SK-N-SH treated with all-trans-retinoic acid at 6 μM for 48 hours (cell line): ENCODE data around the gene PEDS1.

Experiments used
- ATAC-seq: fragments of 200-7000 bp; cut with Tn5 transposase; 3 replicates; pipeline ENCODE4 v1.9.1; 2020; ENCODE audit warnings: mild to moderate bottlenecking, moderate library complexity
- ARNTL ChIP-seq: fragments of 450-650 bp; formaldehyde crosslinking; IDR thresholded peaks from 2 replicates; pipeline ENCODE4 v1.5.0; 2020; ENCODE audit warnings: low read depth, mild to moderate bottlenecking, moderate library complexity, borderline replicate concordance
- BACH2 ChIP-seq: fragments of 250-450 bp; sonication (Bioruptor Pico); IDR thresholded peaks from 2 replicates; pipeline ENCODE4 v1.9.0; 2021; ENCODE audit warnings: mild to moderate bottlenecking, borderline replicate concordance
- CSDC2 ChIP-seq: fragments of 250-450 bp; sonication (Bioruptor Pico); IDR thresholded peaks from 2 replicates; pipeline ENCODE4 v1.5.0; 2020; ENCODE audit warnings: mild to moderate bottlenecking, moderate library complexity
- ESRRG ChIP-seq: fragments of 250-450 bp; sonication (Bioruptor Pico); IDR thresholded peaks from 2 replicates; pipeline ENCODE4 v1.6.1; 2021; ENCODE audit warnings: mild to moderate bottlenecking
- GLIS3 ChIP-seq: fragments of 250-450 bp; sonication (Bioruptor Pico); IDR thresholded peaks from 2 replicates; pipeline ENCODE4 v1.5.0; 2020; ENCODE audit warnings: mild to moderate bottlenecking, moderate library complexity
- ISL1 ChIP-seq: fragments of 250-450 bp; sonication (Bioruptor Pico); IDR thresholded peaks from 2 replicates; pipeline ENCODE4 v2.1.2; 2022; ENCODE audit warnings: mild to moderate bottlenecking, moderate library complexity
- OSR1 ChIP-seq: fragments of 250-450 bp; sonication (Bioruptor Pico); IDR thresholded peaks from 2 replicates; pipeline ENCODE4 v1.8.0; 2022; ENCODE audit warnings: moderate library complexity, mild to moderate bottlenecking, inconsistent platforms
- PPARA ChIP-seq: fragments of 250-450 bp; sonication (Bioruptor Pico); IDR thresholded peaks from 2 replicates; pipeline ENCODE4 v1.5.0; 2020; ENCODE audit warnings: mild to moderate bottlenecking, borderline replicate concordance
- RARB ChIP-seq: fragments of 250-450 bp; sonication (Bioruptor Pico); IDR thresholded peaks from 2 replicates; pipeline ENCODE4 v1.8.0; 2021; ENCODE audit warnings: mild to moderate bottlenecking, moderate library complexity
- SNAI2 ChIP-seq: fragments of 250-450 bp; sonication (Bioruptor Pico); IDR thresholded peaks from 2 replicates; pipeline ENCODE4 v1.5.0; 2020; ENCODE audit warnings: mild to moderate bottlenecking, moderate library complexity
- TCF4 ChIP-seq: fragments of 250-450 bp; sonication (Bioruptor Pico); IDR thresholded peaks from 2 replicates; pipeline ENCODE4 v1.8.0; 2021; ENCODE audit warnings: mild to moderate bottlenecking, moderate library complexity, borderline replicate concordance
- ZC3H10 ChIP-seq: fragments of 250-450 bp; sonication (Bioruptor Pico); IDR thresholded peaks from 2 replicates; pipeline ENCODE4 v1.5.1; 2021; ENCODE audit warnings: mild to moderate bottlenecking, moderate library complexity
- ZFP30 ChIP-seq: fragments of 450-650 bp; formaldehyde crosslinking; IDR thresholded peaks from 2 replicates; pipeline ENCODE4 v1.5.0; 2022; ENCODE audit warnings: mild to moderate bottlenecking, moderate library complexity
- ZNF565 ChIP-seq: fragments of 450-650 bp; formaldehyde crosslinking; conservative IDR thresholded peaks from 2 replicates; pipeline ENCODE4 v1.5.0; 2020; ENCODE audit warnings: low read depth, mild to moderate bottlenecking, moderate library complexity
- ZNF70 ChIP-seq: fragments of 450-650 bp; formaldehyde crosslinking; IDR thresholded peaks from 2 replicates; pipeline ENCODE4 v1.5.0; 2020; ENCODE audit warnings: mild to moderate bottlenecking, moderate library complexity
- ZNF8 ChIP-seq: fragments of 450-650 bp; formaldehyde crosslinking; IDR thresholded peaks from 2 replicates; pipeline ENCODE4 v1.5.0; 2020; ENCODE audit warnings: mild to moderate bottlenecking, moderate library complexity
- TF ChIP-seq, protein P1 (sequence below): fragments of 250-450 bp; sonication (Bioruptor Pico); IDR thresholded peaks from 2 replicates; pipeline ENCODE4 v1.5.0; 2020; ENCODE audit warnings: mild to moderate bottlenecking, moderate library complexity
- TF ChIP-seq, protein P2 (sequence below): fragments of 250-450 bp; sonication (Bioruptor Pico); IDR thresholded peaks from 2 replicates; pipeline ENCODE4 v1.8.0; 2021; ENCODE audit warnings: low read depth, mild to moderate bottlenecking, moderate library complexity, borderline replicate concordance
- TF ChIP-seq, protein P3 (sequence below): fragments of 250-450 bp; sonication (Bioruptor Pico); IDR thresholded peaks from 2 replicates; pipeline ENCODE4 v1.5.1; 2020; ENCODE audit warnings: low read depth, mild to moderate bottlenecking, moderate library complexity
- TF ChIP-seq, protein P4 (sequence below): fragments of 250-450 bp; sonication (Bioruptor Pico); IDR thresholded peaks from 2 replicates; pipeline ENCODE4 v1.5.1; 2021; ENCODE audit warnings: mild to moderate bottlenecking, moderate library complexity

PEDS1 gene

DNA sequence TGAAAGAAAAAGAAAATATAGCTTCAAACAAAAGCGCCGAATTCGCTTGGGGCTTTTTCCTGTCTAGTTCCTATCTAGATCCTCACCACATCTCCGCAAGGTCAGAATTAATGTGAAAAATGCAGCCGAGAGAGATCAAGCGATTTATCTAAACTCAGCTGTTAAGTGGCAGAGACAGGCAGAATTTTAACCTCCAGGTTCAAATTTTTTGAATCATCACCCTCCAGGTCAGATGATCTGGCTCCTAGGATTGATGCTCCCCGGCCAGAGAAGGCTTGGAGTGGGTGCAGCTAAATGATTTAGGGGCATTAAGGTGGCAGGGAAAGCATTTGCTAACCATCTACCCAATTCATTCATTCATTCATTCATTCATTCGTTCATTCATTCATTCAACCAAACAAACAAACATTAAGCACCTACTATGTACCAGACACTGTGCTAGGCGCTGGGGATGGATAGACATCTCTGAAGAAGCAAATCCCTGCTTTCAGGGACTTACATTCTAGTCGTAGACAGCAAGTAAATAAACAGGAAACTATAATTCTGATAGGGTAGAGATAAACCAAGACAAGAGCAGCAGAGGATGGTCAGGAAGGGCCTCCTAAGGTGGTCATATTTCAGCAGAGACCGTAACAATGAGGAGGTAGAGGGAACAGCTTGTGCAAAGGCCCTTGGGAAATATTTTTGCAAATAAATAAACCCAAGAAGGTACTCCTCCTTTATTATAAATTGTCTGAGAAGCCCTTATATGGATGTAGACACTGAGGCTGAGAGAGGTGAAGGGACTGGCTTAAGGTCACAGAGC, 39.9 kb downstream of the PEDS1 start (continued):
- TF ChIP-seq, protein P1, sequence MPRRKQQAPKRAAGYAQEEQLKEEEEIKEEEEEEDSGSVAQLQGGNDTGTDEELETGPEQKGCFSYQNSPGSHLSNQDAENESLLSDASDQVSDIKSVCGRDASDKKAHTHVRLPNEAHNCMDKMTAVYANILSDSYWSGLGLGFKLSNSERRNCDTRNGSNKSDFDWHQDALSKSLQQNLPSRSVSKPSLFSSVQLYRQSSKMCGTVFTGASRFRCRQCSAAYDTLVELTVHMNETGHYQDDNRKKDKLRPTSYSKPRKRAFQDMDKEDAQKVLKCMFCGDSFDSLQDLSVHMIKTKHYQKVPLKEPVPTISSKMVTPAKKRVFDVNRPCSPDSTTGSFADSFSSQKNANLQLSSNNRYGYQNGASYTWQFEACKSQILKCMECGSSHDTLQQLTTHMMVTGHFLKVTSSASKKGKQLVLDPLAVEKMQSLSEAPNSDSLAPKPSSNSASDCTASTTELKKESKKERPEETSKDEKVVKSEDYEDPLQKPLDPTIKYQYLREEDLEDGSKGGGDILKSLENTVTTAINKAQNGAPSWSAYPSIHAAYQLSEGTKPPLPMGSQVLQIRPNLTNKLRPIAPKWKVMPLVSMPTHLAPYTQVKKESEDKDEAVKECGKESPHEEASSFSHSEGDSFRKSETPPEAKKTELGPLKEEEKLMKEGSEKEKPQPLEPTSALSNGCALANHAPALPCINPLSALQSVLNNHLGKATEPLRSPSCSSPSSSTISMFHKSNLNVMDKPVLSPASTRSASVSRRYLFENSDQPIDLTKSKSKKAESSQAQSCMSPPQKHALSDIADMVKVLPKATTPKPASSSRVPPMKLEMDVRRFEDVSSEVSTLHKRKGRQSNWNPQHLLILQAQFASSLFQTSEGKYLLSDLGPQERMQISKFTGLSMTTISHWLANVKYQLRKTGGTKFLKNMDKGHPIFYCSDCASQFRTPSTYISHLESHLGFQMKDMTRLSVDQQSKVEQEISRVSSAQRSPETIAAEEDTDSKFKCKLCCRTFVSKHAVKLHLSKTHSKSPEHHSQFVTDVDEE (CRISPR knock-in tag) = no peak
- TF ChIP-seq, all 23 proteins: peak for 0

DNA sequence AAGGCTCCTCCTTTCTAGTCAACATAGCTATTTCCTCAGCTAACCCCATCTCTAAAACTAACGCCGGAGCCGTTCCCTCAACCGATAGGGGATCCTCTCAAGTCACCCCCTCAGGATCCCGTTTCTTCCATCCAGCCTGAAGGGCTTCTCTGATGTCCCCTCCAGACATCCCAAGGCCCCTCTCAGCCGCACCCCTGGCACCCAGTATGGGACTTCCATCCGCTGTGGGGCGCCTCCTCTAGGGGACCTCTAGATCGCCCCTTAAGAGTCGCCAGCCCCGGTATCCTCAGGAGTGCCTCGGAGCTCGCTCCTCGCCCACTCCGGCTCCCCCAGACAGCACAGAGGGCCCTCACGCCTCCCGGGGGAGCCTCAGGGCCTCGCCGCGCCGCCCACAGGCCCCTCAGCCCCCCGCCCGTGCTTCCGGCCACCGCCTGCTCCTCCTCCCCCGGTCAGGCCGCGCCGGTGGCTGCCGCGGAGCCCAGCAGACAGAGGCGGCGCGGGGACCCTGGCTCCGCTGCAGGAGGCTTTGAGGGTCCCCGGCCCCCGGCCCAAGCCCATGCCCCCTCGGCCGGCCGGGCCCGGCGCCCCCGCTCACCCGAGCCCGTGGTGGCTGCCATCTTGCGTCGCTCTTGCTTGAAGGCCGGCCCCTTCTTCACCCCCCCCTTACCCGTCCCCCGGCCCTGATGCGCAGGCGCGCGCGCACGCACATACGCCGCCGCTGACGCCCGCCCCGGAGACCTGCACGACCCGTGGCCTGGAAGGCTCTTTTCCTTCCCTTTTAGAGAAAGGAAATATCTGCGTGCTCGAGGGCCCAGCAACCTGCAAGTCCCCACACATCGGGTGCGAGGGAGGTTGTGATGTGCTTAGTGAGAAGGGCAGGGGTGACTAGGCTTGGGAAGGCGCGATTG, 40.8 kb downstream of the PEDS1 start, which contains the start of gene UBE2V1:
Gene UBE2V1 (minus strand): TSS at position 639 of the 908 bp plus-strand sequence. CDS start 22 bp downstream, at position 617.
- TF ChIP-seq ZNF70 (CRISPR knock-in tag) = no peak
- no peak for TF ChIP-seq ZC3H10 (CRISPR knock-in tag)
- TF ChIP-seq, protein P2, sequence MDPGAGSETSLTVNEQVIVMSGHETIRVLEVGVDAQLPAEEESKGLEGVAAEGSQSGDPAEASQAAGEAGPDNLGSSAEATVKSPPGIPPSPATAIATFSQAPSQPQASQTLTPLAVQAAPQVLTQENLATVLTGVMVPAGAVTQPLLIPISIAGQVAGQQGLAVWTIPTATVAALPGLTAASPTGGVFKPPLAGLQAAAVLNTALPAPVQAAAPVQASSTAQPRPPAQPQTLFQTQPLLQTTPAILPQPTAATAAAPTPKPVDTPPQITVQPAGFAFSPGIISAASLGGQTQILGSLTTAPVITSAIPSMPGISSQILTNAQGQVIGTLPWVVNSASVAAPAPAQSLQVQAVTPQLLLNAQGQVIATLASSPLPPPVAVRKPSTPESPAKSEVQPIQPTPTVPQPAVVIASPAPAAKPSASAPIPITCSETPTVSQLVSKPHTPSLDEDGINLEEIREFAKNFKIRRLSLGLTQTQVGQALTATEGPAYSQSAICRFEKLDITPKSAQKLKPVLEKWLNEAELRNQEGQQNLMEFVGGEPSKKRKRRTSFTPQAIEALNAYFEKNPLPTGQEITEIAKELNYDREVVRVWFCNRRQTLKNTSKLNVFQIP (CRISPR knock-in tag) = no peak
- no peak for TF ChIP-seq GLIS3 (CRISPR knock-in tag)
- TF ChIP-seq SNAI2 (CRISPR knock-in tag) = no peak
- ATAC-seq = peak; percentile 79

DNA sequence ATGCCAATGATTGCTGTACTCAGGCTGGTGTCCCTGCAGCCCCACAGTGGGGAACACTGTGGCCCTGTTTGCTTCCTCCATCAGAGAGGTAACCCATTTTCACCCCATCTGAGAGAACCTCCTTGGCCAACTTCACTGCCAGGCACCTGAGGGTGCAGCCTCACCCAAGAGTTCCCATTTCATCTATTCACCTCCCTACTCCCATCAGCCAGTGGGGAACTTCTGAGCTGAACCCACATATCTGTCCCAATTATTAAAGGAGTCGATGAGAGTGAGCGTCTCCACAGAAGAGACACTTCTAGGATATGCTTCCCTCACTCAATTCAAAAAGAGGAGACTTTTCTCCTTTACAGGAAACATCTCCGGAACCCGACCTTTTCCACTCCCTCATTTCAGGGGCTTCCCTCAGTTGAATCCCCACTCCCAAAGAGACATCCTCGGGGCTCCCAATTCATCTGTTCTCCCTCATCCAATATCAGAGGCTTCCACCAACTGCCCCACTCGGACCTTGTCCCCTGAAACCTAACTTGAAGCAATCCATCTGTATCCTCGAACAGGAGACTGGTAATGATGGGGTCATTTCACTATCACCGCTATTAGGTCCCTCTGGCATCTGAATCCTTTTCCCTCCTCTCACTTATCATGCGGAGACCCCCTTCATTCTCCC, 41.6 kb downstream of the PEDS1 start:
- TF ChIP-seq, protein P3, sequence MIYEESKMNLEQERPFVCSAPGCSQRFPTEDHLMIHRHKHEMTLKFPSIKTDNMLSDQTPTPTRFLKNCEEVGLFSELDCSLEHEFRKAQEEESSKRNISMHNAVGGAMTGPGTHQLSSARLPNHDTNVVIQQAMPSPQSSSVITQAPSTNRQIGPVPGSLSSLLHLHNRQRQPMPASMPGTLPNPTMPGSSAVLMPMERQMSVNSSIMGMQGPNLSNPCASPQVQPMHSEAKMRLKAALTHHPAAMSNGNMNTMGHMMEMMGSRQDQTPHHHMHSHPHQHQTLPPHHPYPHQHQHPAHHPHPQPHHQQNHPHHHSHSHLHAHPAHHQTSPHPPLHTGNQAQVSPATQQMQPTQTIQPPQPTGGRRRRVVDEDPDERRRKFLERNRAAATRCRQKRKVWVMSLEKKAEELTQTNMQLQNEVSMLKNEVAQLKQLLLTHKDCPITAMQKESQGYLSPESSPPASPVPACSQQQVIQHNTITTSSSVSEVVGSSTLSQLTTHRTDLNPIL = no peak
- TF ChIP-seq, protein P4, sequence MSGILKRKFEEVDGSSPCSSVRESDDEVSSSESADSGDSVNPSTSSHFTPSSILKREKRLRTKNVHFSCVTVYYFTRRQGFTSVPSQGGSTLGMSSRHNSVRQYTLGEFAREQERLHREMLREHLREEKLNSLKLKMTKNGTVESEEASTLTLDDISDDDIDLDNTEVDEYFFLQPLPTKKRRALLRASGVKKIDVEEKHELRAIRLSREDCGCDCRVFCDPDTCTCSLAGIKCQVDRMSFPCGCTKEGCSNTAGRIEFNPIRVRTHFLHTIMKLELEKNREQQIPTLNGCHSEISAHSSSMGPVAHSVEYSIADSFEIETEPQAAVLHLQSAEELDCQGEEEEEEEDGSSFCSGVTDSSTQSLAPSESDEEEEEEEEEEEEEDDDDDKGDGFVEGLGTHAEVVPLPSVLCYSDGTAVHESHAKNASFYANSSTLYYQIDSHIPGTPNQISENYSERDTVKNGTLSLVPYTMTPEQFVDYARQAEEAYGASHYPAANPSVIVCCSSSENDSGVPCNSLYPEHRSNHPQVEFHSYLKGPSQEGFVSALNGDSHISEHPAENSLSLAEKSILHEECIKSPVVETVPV (CRISPR knock-in tag) = no peak
- TF ChIP-seq, protein P1 (CRISPR knock-in tag) = no peak
- TF ChIP-seq BACH2 (no peak), ESRRG (CRISPR knock-in tag) (no peak), OSR1 (CRISPR knock-in tag) (no peak), ZC3H10 (CRISPR knock-in tag) (no peak), ZFP30 (CRISPR knock-in tag) (no peak), CSDC2 (CRISPR knock-in tag) (no peak), TCF4 (CRISPR knock-in tag) (no peak), PPARA (CRISPR knock-in tag) (no peak), ZNF70 (CRISPR knock-in tag) (no peak), ZNF8 (CRISPR knock-in tag) (no peak), RARB (CRISPR knock-in tag) (no peak), GLIS3 (CRISPR knock-in tag) (no peak), ARNTL (CRISPR knock-in tag) (no peak), ZNF565 (CRISPR knock-in tag) (no peak), ISL1 (CRISPR knock-in tag) (no peak)
- TF ChIP-seq, protein P2 (CRISPR knock-in tag) = no peak
- TF ChIP-seq, all 23 proteins: peak for 0
- ATAC-seq = no peak
